Right lobe of liver (tissue), 4 donors: Measurements from ENCODE around the gene ALG14.

Experiments used
- CTCF ChIP-seq, 4 donors: fragments of 200-600 bp in 3 of 4; fragments of 450-650 bp in 1 of 4; IDR thresholded peaks; one replicate each; pipeline versions ENCODE4 v1.5.1 to v1.8.0; 2016 to 2022; ENCODE audit warnings: antibody characterized with exemption in 4 of 4, mild to moderate bottlenecking in 2 of 4
- POLR2A ChIP-seq: fragments of 450-650 bp; IDR thresholded peaks from one replicate; pipeline ENCODE4 v1.6.1; 2017; ENCODE audit warnings: antibody characterized with exemption, mild to moderate bottlenecking
- donor health status: DM: no; HTN: no; CAD: no.
- donor health status: DM: no; HTN: no; CAD: no.
- donor health status: DM: no; HTN: yes; CAD: no.

GRCh38 chr1:94982398-94982797 is 90.4 kb downstream of the ALG14 start:
- no peak for TF ChIP-seq POLR2A
- no peak for TF ChIP-seq CTCF (IDR thresholded peaks at IDR 0.05)
